Right lung (tissue), 5 donors: Measurements from ENCODE around the gene ARHGEF4. TPM values are rescaled to one million over a fixed set of nuclear protein-coding genes. Genes with fewer than 3 reads are reported as not detected.

ENCODE experiments used
- DNase-seq, 2 donors: peaks; one replicate each; pipeline ENCODE4 v3.0.0-alpha.2; 2013
- polyA plus RNA-seq, 5 donors: library from polyadenylated mRNA; unstranded; fragments of 120-200 nt; gene quantifications; one replicate each; pipeline versions ENCODE4 v1.2.1 to v1.2.3, GENCODE V29; 2013; ENCODE audit warnings: inconsistent platforms in 1 of 5, low replicate concordance in 1 of 5; ENCODE audit not compliant: insufficient read length in 5 of 5, insufficient read depth in 1 of 5

The ARHGEF4 gene
- polyA plus RNA-seq, 5 donors: 2.0 to 4.1 (median 2.7) TPM

DNA sequence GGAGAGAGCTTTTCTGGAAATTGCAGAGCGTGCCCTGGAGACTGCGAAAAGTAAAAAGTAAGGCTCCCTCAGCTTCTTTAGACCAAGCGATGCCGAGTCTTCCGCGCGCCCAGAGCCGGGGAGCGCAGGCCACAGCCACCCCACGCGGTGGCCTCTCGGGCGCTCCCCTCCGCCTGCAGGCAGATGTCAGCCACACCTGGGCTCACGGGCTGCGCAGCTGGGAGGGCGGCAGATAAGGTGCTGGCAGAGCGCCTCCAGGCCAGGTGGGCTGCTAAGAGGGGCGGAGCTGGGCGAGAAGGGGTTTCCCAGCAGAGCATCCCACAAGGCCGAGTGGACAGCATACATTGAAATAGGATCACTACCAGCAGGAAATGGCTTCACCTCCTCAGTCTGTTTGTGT lies 81.7 kb downstream of the ARHGEF4 start:
- DNase-seq: no peak

DNA sequence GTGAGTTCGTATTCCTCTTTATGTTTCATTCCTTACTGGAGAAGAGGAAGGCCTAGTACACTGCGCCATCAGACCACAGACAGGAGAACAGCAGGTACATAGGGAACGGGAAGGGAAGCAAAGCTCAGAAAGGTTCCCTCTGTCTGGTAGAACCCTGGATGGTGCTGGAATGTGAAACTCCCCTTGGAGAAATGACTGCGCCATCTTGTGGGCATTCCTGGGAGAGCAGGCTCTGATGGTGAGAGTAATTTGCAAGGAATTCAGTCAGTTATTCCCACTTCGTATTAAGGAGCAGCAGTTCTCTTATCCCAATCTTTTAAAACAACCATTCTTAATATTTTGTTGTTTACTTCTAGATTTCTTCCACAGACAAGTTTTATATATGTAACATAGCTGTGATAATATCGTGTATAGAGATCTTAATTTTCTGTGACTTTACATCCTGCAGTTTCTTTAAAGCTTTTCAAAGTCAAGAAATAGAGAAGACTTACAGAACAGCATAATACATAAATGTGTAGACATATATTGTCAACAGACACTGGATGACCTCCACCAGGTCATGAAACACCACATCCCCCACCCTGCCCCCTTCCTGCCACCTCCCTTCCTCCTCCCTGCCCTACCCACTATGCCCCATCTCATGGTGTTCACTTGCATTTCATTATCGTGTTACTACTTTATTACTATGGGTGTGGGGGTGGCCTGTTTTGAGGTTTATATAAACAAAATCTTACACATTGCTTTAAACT lies 83.9 kb downstream of the ARHGEF4 start:
- DNase-seq: peak; percentile 18 to 34

DNA sequence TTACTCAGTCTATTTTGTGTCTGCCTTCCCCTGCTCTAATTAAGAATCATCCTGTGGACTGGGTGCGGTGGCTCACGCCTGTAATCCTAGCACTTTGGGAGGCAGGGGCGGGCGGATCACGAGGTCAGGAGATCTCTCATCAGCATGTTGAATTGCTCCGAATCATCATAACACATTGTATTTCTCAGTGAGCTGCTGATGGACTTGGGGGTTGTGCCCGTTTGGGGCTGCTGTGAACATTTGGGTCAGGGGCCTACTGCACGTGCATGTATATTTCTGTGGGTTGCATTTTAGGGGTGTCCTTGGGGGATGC lies 84.4 kb downstream of the ARHGEF4 start:
- no peak for DNase-seq

DNA sequence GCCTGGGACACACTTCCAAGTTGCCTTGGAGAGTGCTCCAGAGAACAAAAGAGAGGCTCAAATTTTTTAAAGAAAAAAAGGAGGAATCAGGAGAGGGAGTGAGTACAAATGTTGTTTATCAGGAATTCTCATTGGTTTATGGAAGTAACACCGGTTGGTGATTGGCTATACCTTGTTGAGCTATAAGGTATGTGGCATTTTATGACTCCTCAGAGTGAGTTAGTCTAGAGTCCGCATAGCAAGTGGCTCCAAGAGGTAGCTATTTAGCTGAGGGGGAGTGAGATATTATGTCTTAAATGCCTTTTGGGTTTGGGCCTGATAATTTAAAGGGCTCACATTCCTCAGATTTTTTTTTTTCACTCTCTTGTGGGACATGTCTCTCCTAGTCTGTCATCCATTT lies 85.7 kb downstream of the ARHGEF4 start:
- DNase-seq: no peak

DNA sequence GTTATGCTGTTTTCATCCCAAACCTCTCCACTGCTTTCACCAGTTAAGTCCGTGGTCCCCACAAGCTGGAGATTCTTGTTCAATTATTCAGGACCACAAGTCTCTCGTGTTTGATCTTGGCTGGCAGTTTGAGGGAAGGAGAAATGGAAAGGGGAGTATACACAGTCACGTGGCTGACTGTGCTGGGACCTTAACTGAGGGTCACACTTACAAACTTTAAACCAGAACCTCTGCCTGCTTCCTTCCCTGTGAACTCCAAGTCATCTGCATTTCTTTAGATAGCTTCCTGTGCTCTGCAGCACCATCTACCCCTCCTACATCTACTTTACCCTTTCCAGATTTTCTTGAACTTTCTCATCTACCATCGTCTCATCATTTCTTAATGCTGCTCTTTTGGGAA lies 91.7 kb downstream of the ARHGEF4 start:
- no peak for DNase-seq

DNA sequence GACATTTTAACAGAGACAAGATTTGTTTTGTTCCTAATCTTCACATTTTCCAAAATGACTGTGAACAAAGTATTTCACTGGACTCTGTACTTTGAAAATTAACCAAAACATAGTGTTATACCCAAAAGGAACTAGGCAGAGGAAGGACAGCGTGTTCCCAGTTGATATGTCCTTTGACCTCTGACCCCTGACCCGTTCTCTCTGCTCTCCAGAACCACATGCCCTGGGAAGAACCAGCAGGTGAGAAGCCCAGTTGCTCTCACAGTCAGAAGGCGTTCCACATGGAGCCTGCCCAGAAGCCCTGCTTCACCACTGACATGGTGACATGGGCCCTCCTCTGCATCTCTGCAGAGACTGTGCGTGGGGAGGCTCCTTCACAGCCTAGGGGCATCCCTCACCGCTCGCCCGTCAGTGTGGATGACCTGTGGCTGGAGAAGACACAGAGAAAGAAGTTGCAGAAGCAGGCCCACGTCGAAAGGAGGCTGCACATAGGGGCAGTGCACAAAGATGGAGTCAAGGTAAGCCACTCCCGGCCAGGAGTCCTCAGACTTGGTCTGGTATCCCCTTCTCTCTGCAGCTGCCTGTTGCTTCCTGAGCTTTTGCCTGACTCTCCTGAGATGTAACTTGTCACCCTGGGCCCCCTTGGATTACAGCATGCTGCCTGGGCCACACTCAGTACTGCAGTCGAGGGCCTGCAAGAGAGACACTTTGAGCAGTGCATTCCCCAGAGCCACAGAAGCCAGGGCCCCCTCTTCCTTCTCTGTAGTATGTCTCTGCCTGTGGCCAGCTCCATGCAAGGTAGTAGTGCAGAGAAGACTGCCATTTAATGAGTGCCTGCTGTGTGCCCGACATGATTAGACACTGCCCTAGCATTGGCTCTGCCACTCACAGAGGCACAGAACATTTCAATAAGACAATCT lies 94.3 kb downstream of the ARHGEF4 start:
- no peak for DNase-seq

DNA sequence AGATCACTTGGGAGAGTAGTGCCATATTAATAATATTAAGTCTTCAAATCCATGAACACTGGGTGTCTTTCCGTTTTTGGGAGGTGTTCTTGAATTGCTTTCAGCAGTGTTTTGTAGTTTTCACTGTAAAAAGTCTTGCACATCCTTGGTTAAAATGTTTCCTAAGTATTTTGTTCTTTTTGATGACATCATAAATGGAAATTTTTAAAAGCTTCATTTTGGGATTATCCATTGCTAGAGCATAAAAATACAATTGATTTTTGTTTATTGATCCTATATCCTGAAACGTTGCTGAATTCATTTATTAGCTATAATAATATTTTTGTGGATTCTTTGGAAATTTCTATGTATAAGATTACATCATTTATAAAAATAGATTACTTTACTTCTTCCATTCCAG lies 96.8 kb downstream of the ARHGEF4 start:
- DNase-seq: no peak

DNA sequence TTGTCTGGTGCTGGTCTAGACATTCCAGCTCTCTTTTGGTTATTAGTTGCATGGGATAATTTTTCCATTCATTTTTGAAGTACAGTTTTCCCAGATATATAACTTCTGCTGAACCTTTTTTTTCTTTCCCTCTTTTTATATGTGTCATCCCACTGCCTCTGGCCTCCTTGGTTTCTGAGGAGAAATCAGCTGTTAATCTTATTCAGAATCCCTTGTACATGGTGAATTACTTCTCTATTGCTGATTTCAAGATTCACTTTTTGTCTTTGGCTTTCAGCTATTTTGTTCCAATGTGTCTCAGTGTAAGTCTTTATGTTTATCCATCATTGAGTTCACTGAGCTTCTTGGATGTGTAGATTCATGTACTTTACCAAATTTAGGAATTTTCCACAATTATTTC lies 99.7 kb downstream of the ARHGEF4 start:
- no peak for DNase-seq

DNA sequence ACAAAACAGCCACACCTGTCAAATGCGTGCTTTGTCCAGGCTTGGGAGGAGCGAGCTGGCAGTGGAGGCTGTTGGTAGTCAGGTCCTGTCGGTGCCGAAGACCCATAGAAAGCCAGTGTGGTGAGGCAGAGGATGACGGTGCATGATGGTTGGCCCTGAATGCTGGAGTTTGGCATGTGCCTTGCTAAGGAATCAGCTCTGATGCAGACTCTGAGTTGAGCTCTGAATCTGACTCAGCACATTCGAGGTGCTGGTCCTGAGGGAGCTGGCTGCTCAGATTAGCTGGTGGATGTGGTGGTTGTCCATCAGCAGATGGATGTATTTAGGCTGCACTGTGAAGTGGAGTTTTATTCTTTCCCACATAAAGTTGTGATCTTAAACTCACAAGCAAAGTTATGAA lies 111.3 kb downstream of the ARHGEF4 start:
- DNase-seq: no peak

DNA sequence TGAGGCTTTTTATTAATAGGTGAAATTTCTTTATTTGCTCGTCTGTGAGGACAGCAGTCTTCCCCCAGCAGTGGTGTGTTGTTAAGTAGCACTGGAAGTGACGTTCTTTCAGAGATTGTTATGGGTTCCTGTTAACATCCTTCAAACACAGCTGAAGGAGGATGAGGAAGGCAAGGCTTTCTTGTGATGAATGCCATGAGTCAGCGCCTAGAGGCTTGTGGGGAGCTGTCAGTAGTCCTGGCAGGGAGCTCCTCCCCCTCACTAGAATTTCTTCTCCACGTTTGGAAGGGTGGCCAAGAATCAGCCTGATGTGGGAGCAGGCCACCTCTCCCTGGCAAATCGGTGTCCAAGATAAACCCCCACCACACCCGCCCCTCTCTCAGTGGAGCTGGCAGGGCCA lies 113.2 kb downstream of the ARHGEF4 start:
- no peak for DNase-seq

DNA sequence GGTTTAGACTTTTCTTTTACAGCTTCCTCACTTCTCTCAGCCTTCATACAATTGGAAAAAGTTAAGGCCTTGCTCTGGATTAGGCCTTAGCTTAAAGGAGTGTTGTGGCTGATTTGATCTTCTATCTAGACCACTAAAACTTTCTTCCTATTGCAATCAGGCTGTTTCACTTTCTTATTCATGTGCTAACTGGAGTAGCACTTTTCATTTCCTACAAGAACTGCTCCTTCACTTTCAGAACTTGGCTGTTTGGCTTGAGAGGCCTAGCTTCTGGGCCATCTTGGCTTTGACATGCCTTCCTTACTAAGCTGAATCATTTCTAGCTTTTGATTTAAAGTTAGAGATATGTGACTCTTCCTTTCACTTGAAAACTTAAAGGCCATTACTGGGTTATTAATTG lies 114.3 kb downstream of the ARHGEF4 start:
- DNase-seq: no peak

DNA sequence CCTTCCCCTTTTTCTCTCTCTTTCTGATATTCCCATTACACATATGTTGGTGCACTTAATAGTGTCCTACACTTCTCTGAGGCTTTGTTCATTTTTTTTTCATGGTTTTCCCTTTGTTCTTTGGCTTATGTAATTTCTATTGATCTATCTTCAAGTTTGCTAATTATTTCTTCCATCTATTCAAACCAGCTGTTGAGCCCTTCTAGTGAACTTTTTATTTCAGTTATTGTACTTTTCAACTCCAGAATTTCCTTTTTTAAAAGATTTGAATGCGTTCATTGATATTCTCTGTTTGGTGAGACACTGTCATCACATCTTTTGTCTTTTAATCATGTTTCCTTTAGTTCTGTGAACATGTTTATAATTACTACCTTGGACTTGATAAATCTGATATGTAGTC lies 118.2 kb downstream of the ARHGEF4 start:
- no peak for DNase-seq

DNA sequence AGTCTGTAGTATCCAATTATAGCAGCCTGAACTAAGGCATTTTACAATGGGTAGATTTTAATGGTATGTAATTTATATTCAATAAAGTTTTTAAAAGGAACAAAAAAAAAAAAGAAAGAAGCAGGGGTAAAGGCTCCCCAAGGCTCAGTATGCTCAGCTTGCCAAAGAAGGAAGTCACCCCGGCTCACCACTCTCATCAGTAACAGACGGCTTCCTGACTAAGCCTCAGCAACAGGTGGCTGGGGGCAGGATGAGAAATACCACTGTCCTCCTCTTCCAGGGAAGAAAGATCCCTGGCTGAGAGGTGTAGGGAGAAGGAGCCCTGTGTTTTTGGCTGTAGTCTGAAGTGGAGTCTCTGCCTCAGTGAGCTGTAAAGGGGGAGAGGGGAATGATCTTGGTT lies 121.2 kb downstream of the ARHGEF4 start:
- no peak for DNase-seq

DNA sequence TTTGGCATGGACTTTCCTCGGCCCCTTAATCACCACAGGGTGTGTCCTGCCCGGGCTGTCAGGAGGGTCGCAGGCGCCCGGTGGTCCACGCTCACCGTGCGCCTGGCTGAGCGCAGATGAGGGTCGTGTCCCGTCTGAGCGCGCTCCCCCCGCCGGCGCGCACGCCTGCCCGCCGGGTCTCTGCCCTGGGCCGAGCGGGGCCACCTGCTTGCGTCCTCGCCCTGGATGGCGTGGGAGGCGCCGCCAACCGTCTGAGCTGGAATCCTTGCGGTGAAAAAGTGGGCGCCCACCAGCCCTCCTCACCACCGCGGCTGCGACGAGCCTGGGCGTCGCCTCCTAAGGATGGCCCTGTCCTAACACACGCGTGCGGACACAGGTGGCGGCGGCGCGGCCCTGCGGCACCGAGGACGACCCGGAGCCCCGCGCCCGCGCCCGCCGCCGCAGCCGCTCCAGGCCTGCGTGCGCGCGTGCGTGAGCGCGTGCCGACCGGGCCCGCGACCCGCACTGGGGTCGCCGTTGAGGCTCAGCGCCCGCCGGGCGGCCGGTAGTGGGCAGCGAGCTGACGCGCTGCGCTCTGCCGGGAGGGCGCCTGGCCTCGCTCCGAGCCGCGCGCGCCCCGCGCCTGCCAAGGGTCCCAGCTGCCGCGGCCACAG lies 126.6 kb downstream of the ARHGEF4 start:
- no peak for DNase-seq

DNA sequence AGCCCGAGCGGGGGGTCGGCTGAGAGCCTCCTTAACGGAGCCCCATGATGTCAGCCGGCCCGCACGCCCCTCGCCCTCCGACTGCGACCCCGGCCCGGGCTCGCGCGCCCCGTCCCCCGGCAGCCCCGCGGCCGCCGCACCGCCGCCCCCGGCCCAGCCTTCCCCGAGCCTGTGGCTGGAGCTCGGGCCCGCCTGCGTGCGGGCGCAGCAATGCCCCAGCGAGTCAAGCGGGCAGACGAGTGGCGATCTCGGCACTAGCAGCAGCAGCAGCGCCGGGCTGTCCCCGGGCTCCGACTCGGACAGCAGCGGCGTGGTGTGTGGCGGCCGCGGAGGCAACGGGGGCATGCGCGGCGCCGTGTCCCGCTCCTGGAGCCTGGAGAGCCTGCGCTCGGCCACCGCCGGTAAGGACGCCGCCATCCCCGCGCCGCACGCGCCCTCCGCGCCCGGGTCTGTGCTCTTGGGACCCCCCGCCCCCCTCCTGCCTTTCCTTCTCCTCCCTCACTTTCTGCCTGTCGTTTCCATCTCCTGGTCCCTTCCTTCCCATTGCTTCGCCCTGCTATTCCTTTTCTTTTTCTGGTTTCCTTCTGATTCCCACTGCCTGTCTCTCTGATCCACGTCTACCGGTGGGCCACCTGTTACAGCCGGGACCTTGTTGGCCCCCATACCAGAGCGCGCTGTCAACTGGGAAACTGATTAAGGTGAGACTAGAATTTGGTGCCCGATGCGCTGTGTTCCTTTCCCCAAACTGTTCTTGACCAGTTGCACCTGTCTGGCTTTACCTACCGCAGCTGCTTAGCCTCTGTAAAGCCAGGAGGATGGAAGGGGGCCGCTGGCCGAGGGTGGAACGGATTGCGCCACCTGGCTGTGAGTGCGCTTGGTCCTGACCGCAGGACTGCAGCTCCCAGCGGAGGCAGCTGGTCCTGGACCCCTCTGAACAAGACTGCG lies 127.4 kb downstream of the ARHGEF4 start:
- DNase-seq: peak; percentile 4 to 20

DNA sequence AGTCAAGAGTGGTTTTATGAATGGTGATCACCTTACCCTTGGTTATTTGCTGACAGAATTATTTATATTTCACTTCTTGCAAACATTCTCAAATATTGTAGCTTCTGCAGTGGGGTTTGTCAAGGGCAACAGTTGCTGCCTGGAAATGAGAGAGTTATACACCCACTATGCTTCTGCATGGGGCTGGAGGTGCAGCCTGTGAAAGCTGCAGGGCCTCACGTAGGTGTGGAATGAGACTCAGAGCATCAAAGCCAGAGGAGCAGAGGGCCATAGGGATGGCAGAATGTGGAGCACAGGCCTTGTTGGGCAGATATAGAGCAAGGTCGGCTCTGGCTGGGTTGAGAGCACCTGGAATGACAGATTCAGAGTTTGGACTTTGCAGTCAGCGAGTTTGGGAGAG lies 128.2 kb downstream of the ARHGEF4 start:
- DNase-seq: no peak

DNA sequence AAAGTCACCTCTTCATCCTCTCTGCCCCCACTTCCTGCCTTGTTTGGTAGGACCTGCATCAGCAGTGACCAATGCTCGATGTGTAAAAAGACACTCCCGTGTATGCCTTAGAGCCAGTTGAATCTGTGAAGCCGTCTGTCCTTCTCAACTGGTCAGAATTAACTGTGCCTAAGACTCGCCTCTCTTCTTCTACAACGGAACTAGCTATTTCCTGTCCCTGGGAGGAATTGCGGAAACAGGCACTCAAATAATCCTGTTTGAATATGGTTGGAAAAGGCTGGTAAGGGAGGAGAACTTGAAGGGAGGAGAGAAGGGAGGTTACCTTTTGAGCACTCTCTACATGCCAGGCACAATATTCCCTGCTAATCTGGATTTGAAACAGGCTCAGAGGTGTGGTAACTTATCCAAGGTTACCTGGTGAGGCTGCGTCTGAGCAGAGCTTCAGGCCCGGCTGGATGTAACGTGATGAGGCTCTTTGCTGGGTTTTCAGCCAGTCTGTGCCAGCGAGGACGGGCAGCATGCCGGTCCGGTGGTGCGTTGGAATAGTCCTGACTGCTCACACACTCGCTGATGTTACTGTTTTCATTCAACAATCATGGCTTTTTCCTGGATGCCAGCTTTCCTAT lies 129.5 kb downstream of the ARHGEF4 start:
- no peak for DNase-seq

DNA sequence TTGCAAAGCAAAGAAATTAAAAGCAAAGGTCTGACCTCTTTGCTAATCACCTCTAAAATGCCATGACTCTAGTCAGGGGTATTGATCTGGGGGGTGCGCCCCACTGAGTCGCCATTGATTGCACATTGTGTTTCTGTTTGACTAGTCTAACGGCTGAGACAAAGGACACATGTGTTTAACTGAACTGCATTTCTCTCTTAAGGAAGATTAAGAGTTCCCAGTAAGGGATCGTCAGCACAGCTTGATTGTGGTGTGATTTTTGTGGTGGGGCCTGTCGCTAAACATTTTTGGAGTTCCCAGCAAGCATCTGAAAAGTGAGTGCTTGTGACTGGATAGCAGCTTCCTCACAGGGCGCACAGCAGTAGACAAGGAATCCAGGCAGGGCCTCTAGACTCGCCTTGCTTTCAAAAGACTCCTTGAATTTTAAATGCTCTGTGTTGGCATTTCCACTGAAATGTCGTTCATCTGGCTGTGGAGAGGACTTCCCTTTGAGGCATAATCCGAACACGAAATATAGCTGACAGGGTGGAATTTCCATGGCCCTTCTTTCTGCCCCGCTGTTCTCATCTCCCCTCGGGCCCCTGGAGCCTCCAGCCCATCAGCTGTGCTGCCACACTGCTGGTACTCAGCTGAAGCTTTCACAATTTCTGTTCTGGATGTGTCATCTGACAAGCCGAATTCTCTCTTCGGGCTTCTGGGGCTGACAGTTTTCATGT lies 130.2 kb downstream of the ARHGEF4 start:
- DNase-seq: no peak

DNA sequence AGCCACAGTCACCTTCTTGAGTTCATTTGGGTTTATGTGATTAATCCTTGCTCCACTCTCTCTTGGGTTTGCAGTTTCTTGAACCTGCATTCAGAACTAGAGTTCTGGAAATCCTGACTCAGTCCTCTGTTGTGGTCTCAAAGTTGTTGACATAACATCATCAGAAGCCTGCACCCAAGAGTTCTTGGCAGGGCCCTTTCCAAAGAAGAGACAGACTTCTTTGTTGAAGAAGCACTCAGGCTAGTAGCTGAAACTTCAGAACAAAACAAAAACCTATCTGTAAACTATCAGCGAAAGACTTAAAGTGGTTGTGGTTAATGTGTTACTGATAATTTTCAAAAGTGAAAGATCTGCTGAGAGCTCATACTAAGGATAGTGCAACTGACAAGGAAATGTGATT lies 135.7 kb downstream of the ARHGEF4 start:
- no peak for DNase-seq

DNA sequence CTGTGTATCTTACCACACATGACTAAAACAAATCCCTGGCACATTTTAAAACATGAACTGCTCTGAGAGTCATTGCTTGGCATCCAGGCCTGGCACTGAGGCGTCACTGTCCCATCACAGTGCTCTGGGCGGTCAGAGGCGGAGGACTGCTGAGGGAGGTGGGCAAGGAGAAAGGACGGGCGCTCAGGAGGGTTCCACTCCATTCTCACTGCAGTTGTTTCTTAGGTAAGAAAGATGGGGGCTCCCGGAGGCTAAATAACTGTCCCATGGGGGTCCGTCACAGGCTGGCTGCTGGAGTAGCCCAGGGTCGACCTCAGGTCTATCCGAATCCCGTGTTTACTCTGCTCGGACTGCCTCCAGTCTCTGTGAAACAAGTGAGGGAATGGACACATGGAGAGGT lies 139.0 kb downstream of the ARHGEF4 start:
- no peak for DNase-seq
